NCI-H2171 (cell line): ENCODE measurements around the gene EVC.
"Not testable (repeated sequence)": the region's sequence is repeated elsewhere in the genome, so short reads cannot be mapped to it uniquely, and the experiment has no call there.

Experiments
- DNase-seq: peaks from one replicate; lab custom pipeline; 2025; lab: John Stamatoyannopoulos, UW

The EVC gene

GRCh38 chr4:5708449-5709206 is 2.4 kb upstream of the EVC start, which contains the start of gene EVC2:
Gene EVC2, minus strand, starts transcription at chr4:5708559. Its CDS starts 46 bp downstream, at chr4:5708513.
- no peak for DNase-seq

- no peak for DNase-seq
These were observed 1.8 kb upstream of the EVC start for GRCh38 chr4:5709207-5709575.

GRCh38 chr4:5710065-5710960 is 688 bp upstream of the EVC start:
- no peak for DNase-seq

GRCh38 chr4:5711479-5712184 is 631 bp downstream of the EVC start:
- no peak for DNase-seq

GRCh38 chr4:5712517-5712916 is 1.5 kb downstream of the EVC start:
- no peak for DNase-seq

- DNase-seq: no peak
These were observed 1.9 kb downstream of the EVC start for GRCh38 chr4:5712931-5713330.

- DNase-seq: no peak
These were observed 2.9 kb downstream of the EVC start for GRCh38 chr4:5713861-5714260.

GRCh38 chr4:5715357-5715756 is 4.4 kb downstream of the EVC start:
- no peak for DNase-seq

GRCh38 chr4:5716391-5716790 is 5.4 kb downstream of the EVC start:
- DNase-seq: no peak

- DNase-seq: no peak
These were observed 6.6 kb downstream of the EVC start for GRCh38 chr4:5717449-5718158.

- no peak for DNase-seq
These were observed 7.4 kb downstream of the EVC start for GRCh38 chr4:5718411-5718810.

- no peak for DNase-seq
These were observed 8.5 kb downstream of the EVC start for GRCh38 chr4:5719350-5720055.

- no peak for DNase-seq
These were observed 9.3 kb downstream of the EVC start for GRCh38 chr4:5720157-5720850.

- DNase-seq: no peak
These were observed 10.0 kb downstream of the EVC start for GRCh38 chr4:5720980-5721379.

GRCh38 chr4:5721923-5722322 is 10.9 kb downstream of the EVC start:
- DNase-seq: no peak

GRCh38 chr4:5722328-5722727 is 11.3 kb downstream of the EVC start:
- no peak for DNase-seq

- DNase-seq: no peak
These were observed 13.4 kb downstream of the EVC start for GRCh38 chr4:5724377-5724776.

- not testable (repeated sequence) for DNase-seq
These were observed 17.4 kb downstream of the EVC start for GRCh38 chr4:5728412-5728811.

- DNase-seq: no peak
These were observed 19.4 kb downstream of the EVC start for GRCh38 chr4:5730436-5730835.
